HEK293T (cell line): ENCODE measurements around the gene MPPE1.

Source experiments
- FOXM1 ChIP-seq: fragments of 450-650 bp; IDR thresholded peaks from 2 replicates; pipeline ENCODE4 v1.6.1; 2017; ENCODE audit warnings: mild to moderate bottlenecking, borderline replicate concordance
- L3MBTL2 ChIP-seq: fragments of 450-650 bp; conservative IDR thresholded peaks from 2 replicates; pipeline ENCODE4 v1.6.1; 2016; ENCODE audit warnings: mild to moderate bottlenecking
- SUZ12 ChIP-seq: fragments of 450-650 bp; IDR thresholded peaks from 2 replicates; pipeline ENCODE4 v1.6.1; 2016; ENCODE audit warnings: mild to moderate bottlenecking

GRCh38 chr18:11947214-11948191 is 39.4 kb upstream of the MPPE1 start:
- no peak for TF ChIP-seq FOXM1
- no peak for TF ChIP-seq L3MBTL2
- no peak for TF ChIP-seq SUZ12
